Mononuclear cell (primary cell): ENCODE measurements around the gene RNF20. TPM values are rescaled to one million over a fixed set of nuclear protein-coding genes. Genes with fewer than 3 reads are reported as not detected.

Experiments
- H3K27me3 ChIP-seq: 2 replicates; pipeline ENCODE4 v1.6.0; 2011; ENCODE audit warnings: low read length, control low read depth; ENCODE audit not compliant: insufficient read depth
- H3K4me1 ChIP-seq: 2 replicates; pipeline ENCODE4 v1.5.1; 2011; ENCODE audit warnings: mild to moderate bottlenecking, low read length, control low read depth; ENCODE audit not compliant: insufficient read depth
- H3K4me3 ChIP-seq: 2 replicates; pipeline ENCODE4 v1.5.1; 2011; ENCODE audit warnings: mild to moderate bottlenecking, low read length, moderate library complexity
- H3K9me3 ChIP-seq: 2 replicates; pipeline ENCODE4 v1.5.1; 2011; ENCODE audit warnings: low read depth, mild to moderate bottlenecking, control low read depth, low read length
- total RNA-seq: library from RNA; depleted of rRNA; stranded (reverse); fragments of >200 nt; gene quantifications from one replicate; pipeline ENCODE4 v1.2.3, GENCODE V29; 2012

RNF20 gene, protein sequence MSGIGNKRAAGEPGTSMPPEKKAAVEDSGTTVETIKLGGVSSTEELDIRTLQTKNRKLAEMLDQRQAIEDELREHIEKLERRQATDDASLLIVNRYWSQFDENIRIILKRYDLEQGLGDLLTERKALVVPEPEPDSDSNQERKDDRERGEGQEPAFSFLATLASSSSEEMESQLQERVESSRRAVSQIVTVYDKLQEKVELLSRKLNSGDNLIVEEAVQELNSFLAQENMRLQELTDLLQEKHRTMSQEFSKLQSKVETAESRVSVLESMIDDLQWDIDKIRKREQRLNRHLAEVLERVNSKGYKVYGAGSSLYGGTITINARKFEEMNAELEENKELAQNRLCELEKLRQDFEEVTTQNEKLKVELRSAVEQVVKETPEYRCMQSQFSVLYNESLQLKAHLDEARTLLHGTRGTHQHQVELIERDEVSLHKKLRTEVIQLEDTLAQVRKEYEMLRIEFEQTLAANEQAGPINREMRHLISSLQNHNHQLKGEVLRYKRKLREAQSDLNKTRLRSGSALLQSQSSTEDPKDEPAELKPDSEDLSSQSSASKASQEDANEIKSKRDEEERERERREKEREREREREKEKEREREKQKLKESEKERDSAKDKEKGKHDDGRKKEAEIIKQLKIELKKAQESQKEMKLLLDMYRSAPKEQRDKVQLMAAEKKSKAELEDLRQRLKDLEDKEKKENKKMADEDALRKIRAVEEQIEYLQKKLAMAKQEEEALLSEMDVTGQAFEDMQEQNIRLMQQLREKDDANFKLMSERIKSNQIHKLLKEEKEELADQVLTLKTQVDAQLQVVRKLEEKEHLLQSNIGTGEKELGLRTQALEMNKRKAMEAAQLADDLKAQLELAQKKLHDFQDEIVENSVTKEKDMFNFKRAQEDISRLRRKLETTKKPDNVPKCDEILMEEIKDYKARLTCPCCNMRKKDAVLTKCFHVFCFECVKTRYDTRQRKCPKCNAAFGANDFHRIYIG
- total RNA-seq, result 12.7 TPM

DNA sequence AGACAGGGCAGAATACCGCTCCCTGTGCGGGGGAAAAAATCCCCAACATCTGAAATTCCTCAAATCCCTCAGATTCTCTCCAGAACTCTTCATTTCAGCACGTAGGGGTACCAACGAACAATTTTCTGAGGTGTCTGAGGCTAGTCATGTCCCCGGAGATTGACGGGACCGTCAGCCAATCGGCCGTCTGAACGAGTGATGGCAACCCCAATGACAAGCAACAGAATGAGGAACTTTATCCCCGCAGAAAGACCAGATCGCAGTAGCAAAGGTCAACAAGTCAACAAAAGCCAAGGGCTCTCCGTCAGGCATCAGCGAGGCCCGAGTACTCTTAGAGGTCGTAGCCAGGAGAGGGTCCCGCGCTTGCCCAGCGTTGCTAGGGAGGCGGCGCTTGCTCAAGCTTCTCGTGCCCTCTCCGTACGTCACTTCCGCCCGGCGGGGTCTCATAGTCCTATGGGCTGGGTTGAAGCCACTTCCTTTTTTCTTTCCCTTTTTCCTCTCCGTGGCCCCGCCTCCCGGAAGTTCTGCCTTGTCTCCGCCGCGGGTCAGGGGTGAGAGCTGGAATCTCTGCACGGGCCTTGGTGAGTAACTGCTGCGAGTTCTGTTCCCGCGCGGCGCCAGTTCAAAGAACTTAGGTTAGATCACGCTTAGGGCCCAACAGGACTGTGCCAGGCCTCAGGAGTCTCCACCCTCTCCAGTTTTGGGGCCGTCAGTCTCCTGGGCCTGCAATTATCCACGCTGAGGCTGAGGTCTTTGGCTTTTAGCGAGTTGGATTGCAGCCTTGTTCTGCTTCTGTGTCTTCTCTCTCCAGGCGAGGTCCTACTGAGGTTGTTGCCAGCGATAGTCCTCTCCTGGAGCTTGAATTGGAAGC lies at the start of gene RNF20:
Gene RNF20 (plus strand): TSS at position 520 of the 871 bp plus-strand sequence. CDS start 1,571 bp downstream, outside the sequence.
- H3K4me1 ChIP-seq, result peaks cover 24% of the 10 kb centered on the region
- no peaks in the 10 kb centered on the region for H3K9me3 ChIP-seq
- peak within 1 kb of the TSS; percentile 63 for H3K4me3 ChIP-seq
- no peaks in the 10 kb centered on the region for H3K27me3 ChIP-seq

- H3K27me3 ChIP-seq, result peaks cover 58% of the 10 kb centered on the region
Measured at GRCh38 chr9:101484046-101484445, 49.6 kb upstream of the RNF20 start.

GRCh38 chr9:101485924-101486692 lies 47.5 kb upstream of the RNF20 start:
- peaks cover 64% of the 10 kb centered on the region for H3K27me3 ChIP-seq
- peaks cover 6% of the 10 kb centered on the region for H3K4me1 ChIP-seq
- H3K9me3 ChIP-seq, result no peaks in the 10 kb centered on the region
- no peak overlapping the region for H3K4me3 ChIP-seq

More at GRCh38 chr9:101484046-101484445, 49.6 kb upstream of the RNF20 start:
- no peak overlapping the region for H3K4me3 ChIP-seq
- H3K4me1 ChIP-seq, result peaks cover 6% of the 10 kb centered on the region
- no peaks in the 10 kb centered on the region for H3K9me3 ChIP-seq

DNA sequence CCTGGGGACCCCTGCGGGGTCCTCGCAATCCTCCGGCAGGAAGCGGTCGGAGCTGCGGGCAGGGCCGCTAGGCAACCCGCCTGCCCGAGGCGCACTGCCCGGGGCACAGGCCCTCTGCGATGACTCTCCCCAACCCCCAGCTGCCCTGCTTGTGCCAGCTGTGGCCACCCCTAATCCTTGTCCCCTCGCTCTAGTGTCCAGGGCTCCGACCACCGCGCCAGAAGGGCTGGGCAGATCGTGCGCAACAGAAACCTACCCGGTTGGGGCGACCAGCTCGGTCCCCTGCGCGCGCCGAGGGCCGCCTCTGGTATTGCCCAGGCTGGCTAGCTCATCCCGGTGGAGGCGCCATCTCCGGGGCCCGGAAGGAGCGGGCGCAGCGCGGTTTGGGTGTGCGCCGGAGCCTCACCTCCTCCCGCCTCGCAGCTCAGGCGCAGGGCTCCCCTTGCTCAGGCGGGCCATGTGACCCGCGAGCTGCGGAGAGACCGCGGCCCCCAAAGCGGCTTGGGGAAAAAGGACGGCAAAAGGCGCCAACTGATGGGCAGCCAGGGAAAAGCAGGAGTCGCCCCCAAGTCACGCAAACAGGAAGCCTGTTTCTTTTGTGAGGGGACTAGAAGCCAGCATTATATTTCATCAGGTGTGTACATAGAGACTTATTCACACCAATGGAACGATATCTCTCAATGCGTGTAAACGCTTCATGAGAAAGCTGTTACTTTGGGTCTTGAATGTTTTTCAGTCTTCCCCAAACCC lies 46.8 kb upstream of the RNF20 start:
- H3K4me3 ChIP-seq, result no peak overlapping the region
- H3K9me3 ChIP-seq, result no peaks in the 10 kb centered on the region
- peaks cover 6% of the 10 kb centered on the region for H3K4me1 ChIP-seq
- H3K27me3 ChIP-seq, result peaks cover 64% of the 10 kb centered on the region

DNA sequence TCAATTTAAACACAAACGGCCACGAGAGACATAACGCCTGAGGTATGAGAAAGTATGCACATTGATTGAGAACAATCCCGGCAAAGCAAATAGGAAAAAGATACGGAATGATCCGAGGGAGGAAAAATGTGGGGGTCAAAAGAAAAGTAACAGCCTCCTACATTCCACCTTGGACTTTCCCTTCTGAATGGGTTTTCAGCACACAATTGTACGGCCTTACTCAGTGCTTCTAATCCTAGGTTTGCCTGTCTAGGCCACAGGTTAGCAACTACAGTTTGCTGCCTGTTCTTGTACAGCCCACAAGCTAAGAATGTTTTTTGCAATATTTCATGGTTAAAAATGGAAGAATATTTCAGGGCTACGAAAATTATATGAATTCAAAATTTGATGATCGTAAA lies 46.2 kb upstream of the RNF20 start:
- Histone ChIP-seq H3K27me3 (peaks cover 64% of the 10 kb centered on the region), H3K4me1 (peaks cover 6% of the 10 kb centered on the region)

DNA sequence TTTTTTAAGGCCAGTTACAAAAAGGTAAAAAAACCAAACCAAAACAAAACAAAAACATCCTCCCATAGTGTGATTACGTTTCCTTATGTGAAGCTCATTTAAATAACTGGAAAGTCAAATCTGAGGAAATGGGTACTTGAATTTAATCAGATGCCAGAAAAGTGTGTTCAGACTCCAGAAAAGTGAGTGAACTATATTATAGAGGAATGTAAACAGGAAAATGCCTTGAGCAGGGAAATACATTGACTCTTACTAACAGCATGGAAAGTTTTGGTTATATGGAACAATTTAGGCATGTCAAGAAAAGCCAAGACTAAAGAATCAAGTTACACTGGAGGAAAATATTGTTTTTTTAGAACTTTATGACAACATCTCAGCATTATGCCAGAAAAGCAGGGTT lies 37.8 kb upstream of the RNF20 start:
- H3K27me3 ChIP-seq, result no peaks in the 10 kb centered on the region
- no peaks in the 10 kb centered on the region for H3K4me1 ChIP-seq
- no peak overlapping the region for H3K4me3 ChIP-seq
- no peaks in the 10 kb centered on the region for H3K9me3 ChIP-seq

More for the DNA sequence above, 46.2 kb upstream of the RNF20 start:
- H3K9me3 ChIP-seq, result no peaks in the 10 kb centered on the region
- H3K4me3 ChIP-seq, result no peak overlapping the region

DNA sequence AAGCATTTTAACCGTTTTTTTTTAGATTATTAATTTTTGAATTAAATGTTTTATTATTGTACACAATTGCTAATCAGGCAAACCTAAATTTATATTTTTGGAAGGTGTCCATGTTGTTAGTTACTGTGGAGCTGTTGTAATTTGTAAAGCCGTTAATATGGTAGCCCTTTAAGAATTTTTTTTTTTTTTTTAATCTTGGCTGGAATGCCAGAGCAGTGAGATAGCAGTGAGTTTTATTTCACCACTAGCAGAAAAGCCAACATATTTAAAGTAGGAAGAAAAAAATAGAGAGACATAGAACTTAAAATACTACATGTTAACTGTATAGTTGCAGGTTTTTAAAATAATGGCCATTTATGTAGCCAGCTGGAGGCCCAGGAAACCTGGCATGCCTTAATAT lies 35.3 kb upstream of the RNF20 start:
- no peaks in the 10 kb centered on the region for H3K27me3 ChIP-seq
- no peaks in the 10 kb centered on the region for H3K9me3 ChIP-seq
- H3K4me1 ChIP-seq, result no peaks in the 10 kb centered on the region
- no peak overlapping the region for H3K4me3 ChIP-seq

GRCh38 chr9:101504188-101504587 lies 29.5 kb upstream of the RNF20 start:
- Histone ChIP-seq H3K27me3 (no peaks in the 10 kb centered on the region), H3K4me1 (no peaks in the 10 kb centered on the region), H3K9me3 (no peaks in the 10 kb centered on the region), H3K4me3 (no peak overlapping the region)

DNA sequence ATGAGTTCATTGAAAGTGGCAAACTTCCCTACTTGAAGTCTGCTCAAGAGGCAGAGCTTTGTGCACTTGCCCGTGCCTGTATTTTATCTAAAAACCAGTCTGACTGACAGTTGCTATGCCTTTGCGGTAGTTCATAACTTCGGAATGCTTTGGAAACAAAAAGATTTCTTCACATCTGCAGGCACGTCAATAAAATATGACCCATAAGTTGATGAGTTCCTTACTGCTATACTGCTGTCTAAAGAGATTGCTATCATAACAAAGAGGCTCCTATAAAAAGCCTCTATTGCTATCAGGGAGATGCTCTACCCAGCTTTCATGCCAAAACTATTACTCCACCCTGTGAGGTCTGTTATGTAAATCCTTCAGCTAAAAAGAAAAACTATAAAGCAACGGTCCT lies 25.4 kb upstream of the RNF20 start:
- Histone ChIP-seq H3K27me3 (peaks cover 2% of the 10 kb centered on the region), H3K9me3 (no peaks in the 10 kb centered on the region), H3K4me3 (no peak overlapping the region), H3K4me1 (no peaks in the 10 kb centered on the region)

- H3K4me1 ChIP-seq, result no peaks in the 10 kb centered on the region
- H3K4me3 ChIP-seq, result no peak overlapping the region
- no peaks in the 10 kb centered on the region for H3K9me3 ChIP-seq
- peaks cover 2% of the 10 kb centered on the region for H3K27me3 ChIP-seq
Measured at GRCh38 chr9:101509572-101509971, 24.1 kb upstream of the RNF20 start.

DNA sequence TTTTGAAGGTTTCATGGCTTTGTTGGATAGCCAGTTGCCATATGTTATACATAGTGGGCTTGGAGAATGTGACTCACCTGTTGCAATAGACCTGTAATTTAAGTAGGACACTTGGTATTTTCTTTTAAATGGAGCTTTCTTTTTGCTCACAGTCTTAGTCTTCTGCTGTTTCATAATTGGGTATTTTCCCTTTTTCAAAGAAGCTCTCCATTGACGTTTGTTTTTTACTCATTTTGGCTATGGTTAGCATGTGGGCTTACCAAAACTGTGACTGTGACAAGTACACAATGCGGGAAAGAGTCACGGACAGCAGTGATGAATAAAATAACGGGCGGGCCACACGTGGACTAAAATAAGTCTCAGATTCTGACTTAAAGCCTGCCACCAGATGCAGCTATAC lies 23.2 kb upstream of the RNF20 start:
- no peaks in the 10 kb centered on the region for H3K9me3 ChIP-seq

GRCh38 chr9:101511009-101511408 lies 22.6 kb upstream of the RNF20 start:
- Histone ChIP-seq H3K27me3 (peaks cover 5% of the 10 kb centered on the region), H3K4me3 (no peak overlapping the region), H3K9me3 (no peaks in the 10 kb centered on the region), H3K4me1 (no peaks in the 10 kb centered on the region)

More for the DNA sequence above, 23.2 kb upstream of the RNF20 start:
- Histone ChIP-seq H3K27me3 (peaks cover 5% of the 10 kb centered on the region), H3K4me3 (no peak overlapping the region), H3K4me1 (no peaks in the 10 kb centered on the region)

GRCh38 chr9:101512116-101512515 lies 21.5 kb upstream of the RNF20 start:
- Histone ChIP-seq H3K9me3 (no peaks in the 10 kb centered on the region), H3K4me3 (no peak overlapping the region), H3K4me1 (no peaks in the 10 kb centered on the region), H3K27me3 (peaks cover 5% of the 10 kb centered on the region)
